ENCODE data around the gene DCAF16.
"Not testable (repeated sequence)": the region's sequence is repeated elsewhere in the genome, so short reads cannot be mapped to it uniquely, and the experiment has no call there.

Gene DCAF16

GRCh38 chr4:17810260-17811077 is at the start of gene DCAF16, which contains the start of gene NCAPG:
TSS of gene DCAF16 (minus strand) at chr4:17810757. CDS start at chr4:17804141, 6,616 bp downstream.
TSS of gene NCAPG (plus strand) at chr4:17810979. CDS start at chr4:17811078, 99 bp downstream.
- DNase-seq (ENCODE audit: low read depth in 2 of 3, low spot score in 1 of 3) = peak; percentile 97 to 98 (median 98)

GRCh38 chr4:17859793-17860406 is 49.3 kb upstream of the DCAF16 start:
- DNase-seq (ENCODE audit: low read depth in 2 of 3, low spot score in 1 of 3) = no peak

GRCh38 chr4:17854036-17854435 is 43.5 kb upstream of the DCAF16 start:
- no peak for DNase-seq (ENCODE audit: low read depth in 2 of 3, low spot score in 1 of 3)

- no peak for DNase-seq (ENCODE audit: low read depth in 2 of 3, low spot score in 1 of 3)
Measured at GRCh38 chr4:17851959-17852358, 41.4 kb upstream of the DCAF16 start.

- DNase-seq (ENCODE audit: low read depth in 2 of 3, low spot score in 1 of 3) = not testable (repeated sequence)
Measured at GRCh38 chr4:17850295-17850694, 39.7 kb upstream of the DCAF16 start.

- DNase-seq (ENCODE audit: low read depth in 2 of 3, low spot score in 1 of 3) = no peak
Measured at GRCh38 chr4:17846266-17846665, 35.7 kb upstream of the DCAF16 start.

- DNase-seq (ENCODE audit: low read depth in 2 of 3, low spot score in 1 of 3) = no peak
Measured at GRCh38 chr4:17823871-17824669, 13.5 kb upstream of the DCAF16 start.

- no peak for DNase-seq (ENCODE audit: low read depth in 2 of 3, low spot score in 1 of 3)
Measured at GRCh38 chr4:17817027-17817426, 6.5 kb upstream of the DCAF16 start.

- DNase-seq (ENCODE audit: low read depth in 2 of 3, low spot score in 1 of 3) = no peak
Measured at GRCh38 chr4:17816142-17816541, 5.6 kb upstream of the DCAF16 start.

- DNase-seq (ENCODE audit: low read depth in 2 of 3, low spot score in 1 of 3) = no peak
Measured at GRCh38 chr4:17814140-17814539, 3.6 kb upstream of the DCAF16 start.

- no peak for DNase-seq (ENCODE audit: low read depth in 2 of 3, low spot score in 1 of 3)
Measured at GRCh38 chr4:17812801-17813200, 2.2 kb upstream of the DCAF16 start.

- no peak for DNase-seq (ENCODE audit: low read depth in 2 of 3, low spot score in 1 of 3)
Measured at GRCh38 chr4:17812125-17812524, 1.6 kb upstream of the DCAF16 start.

- DNase-seq (ENCODE audit: low read depth in 2 of 3, low spot score in 1 of 3) = no peak
Measured at GRCh38 chr4:17811078-17811603, 584 bp upstream of the DCAF16 start.

GRCh38 chr4:17809667-17810066 is 890 bp downstream of the DCAF16 start:
- no peak for DNase-seq (ENCODE audit: low read depth in 2 of 3, low spot score in 1 of 3)

- no peak for DNase-seq (ENCODE audit: low read depth in 2 of 3, low spot score in 1 of 3)
Measured at GRCh38 chr4:17807446-17807845, 3.1 kb downstream of the DCAF16 start.

- DNase-seq (ENCODE audit: low read depth in 2 of 3, low spot score in 1 of 3) = no peak
Measured at GRCh38 chr4:17805580-17806155, 4.9 kb downstream of the DCAF16 start.

GRCh38 chr4:17797808-17798207 is 12.7 kb downstream of the DCAF16 start:
- DNase-seq (ENCODE audit: low read depth in 2 of 3, low spot score in 1 of 3) = no peak

- no peak for DNase-seq (ENCODE audit: low read depth in 2 of 3, low spot score in 1 of 3)
Measured at GRCh38 chr4:17794730-17795129, 15.8 kb downstream of the DCAF16 start.

GRCh38 chr4:17788956-17789355 is 21.6 kb downstream of the DCAF16 start:
- DNase-seq (ENCODE audit: low read depth in 2 of 3, low spot score in 1 of 3) = no peak

- DNase-seq (ENCODE audit: low read depth in 2 of 3, low spot score in 1 of 3) = no peak
Measured at GRCh38 chr4:17787315-17787714, 23.2 kb downstream of the DCAF16 start.

GRCh38 chr4:17786567-17786966 is 24.0 kb downstream of the DCAF16 start:
- no peak for DNase-seq (ENCODE audit: low read depth in 2 of 3, low spot score in 1 of 3)

Data from stimulated activated CD4-positive, alpha-beta T cell treated with anti-CD3 and anti-CD28 coated beads, Interleukin-12 subunit alpha, Interleukin-12 subunit beta, amount 100 ng/mL, for 48 hours (primary cell).